GM19438 (cell line): ENCODE measurements around the gene PPIL6.

Experiments
- ATAC-seq: cut with Tn5 transposase; IDR thresholded peaks from one replicate; pipeline ENCODE4 v1.9.1; 2021; ENCODE audit warnings: low read depth; ENCODE audit not compliant: unreplicated experiment

The PPIL6 gene

GRCh38 chr6:109449795-109450673, 9.6 kb upstream of the PPIL6 start:
- ATAC-seq: no peak

GRCh38 chr6:109449064-109449794, 8.8 kb upstream of the PPIL6 start:
- ATAC-seq: no peak

GRCh38 chr6:109448615-109449014, 8.2 kb upstream of the PPIL6 start:
- no peak for ATAC-seq

DNA sequence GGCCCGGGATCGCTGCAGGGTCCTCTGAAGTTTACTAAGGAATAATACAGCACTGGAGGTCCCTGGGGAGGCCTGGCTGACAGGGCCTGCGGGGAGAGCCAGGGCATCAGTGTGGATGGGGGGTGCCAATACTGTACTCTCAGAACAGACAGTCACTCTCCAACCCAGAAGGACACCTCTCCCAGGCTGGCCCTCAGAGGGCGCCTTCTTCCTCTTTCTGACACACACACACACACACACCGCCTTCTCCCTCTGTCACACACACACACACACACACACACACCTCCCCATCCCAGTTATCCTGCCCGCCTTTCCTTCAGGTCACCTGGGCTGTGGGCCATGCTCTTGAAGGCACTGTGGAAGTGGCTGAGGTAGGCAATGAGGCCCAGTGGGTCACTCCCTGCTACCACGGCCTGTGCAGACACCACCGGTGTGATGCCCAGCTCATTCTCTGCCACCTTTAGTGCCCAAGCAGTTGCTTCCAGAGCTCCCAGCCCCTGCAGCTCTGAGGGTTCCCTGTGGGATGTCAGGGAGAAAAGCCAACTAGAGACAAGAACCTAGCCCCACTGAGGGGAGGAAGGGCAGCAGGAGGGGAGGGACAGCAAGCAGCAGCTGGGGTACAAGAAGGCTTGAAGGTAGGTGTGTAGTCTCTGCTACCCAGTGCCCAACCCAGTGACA, 7.6 kb upstream of the PPIL6 start:
- no peak for ATAC-seq

GRCh38 chr6:109447087-109447486, 6.7 kb upstream of the PPIL6 start:
- no peak for ATAC-seq

GRCh38 chr6:109446541-109446940, 6.1 kb upstream of the PPIL6 start:
- ATAC-seq: no peak

DNA sequence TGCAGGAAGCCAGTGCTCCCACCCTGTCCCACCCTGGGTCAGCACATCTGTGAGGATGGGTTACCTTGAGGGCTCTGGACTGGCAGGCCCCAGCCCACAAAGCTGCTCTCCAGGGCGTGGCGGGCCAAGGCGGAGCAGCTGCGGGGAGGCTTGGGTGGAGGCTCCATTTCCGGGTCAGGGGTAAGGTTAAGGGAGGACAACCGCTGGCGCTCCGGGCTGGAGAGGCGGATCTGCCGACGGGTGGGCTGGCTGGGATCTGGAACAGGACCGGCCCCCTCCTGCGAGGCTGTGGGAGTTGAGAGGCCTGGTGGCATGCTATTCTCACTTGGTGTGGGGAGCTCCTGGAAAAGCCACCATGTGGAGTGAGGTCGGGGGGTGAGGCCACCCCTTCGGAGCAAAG, 5.6 kb upstream of the PPIL6 start:
- no peak for ATAC-seq

GRCh38 chr6:109445382-109445781, 5.0 kb upstream of the PPIL6 start:
- ATAC-seq: no peak

DNA sequence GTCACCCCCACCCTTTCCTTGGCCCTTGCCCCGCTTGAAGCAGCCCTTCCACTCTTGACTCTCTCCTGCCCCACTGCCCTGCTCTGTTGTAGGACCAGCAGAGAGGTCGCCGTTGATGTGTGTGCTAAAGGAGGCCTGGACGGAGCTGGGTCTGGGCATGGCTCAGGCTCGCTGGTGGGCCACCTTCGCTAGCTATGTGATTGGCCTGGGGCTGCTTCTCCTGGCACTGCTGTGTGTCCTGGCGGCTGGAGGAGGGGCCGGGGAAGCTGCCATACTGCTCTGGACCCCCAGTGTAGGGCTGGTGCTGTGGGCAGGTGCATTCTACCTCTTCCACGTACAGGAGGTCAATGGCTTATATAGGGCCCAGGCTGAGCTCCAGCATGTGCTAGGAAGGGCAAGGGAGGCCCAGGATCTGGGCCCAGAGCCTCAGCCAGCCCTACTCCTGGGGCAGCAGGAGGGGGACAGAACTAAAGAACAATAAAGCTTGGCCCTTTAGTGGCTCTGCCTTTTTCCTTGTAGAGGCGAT, 3.1 kb upstream of the PPIL6 start:
- no peak for ATAC-seq

DNA sequence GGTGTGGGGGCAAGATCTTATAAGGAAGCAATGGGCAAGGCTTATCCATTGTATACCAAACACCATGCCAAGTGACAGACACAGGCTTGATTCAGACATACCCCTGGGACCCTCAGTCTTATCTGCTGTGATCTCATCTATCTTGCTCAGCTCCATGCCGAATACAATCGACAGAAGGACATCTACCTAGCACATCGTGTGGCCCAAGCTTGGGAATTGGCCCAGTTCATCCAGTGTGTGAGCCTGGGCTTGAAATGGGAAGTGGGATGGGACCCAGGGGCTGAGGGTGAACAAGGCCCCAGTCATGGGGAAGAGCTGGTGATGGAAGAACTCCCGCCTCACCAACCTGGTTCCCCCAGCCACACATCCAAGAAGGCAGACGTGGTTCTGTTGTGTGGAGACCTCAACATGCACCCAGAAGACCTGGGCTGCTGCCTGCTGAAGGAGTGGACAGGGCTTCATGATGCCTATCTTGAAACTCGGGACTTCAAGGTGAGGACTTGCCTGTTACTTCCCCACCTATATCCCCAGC, 2.0 kb upstream of the PPIL6 start:
- ATAC-seq: no peak

GRCh38 chr6:109441069-109441816, 815 bp upstream of the PPIL6 start:
- peak; percentile 35 for ATAC-seq

DNA sequence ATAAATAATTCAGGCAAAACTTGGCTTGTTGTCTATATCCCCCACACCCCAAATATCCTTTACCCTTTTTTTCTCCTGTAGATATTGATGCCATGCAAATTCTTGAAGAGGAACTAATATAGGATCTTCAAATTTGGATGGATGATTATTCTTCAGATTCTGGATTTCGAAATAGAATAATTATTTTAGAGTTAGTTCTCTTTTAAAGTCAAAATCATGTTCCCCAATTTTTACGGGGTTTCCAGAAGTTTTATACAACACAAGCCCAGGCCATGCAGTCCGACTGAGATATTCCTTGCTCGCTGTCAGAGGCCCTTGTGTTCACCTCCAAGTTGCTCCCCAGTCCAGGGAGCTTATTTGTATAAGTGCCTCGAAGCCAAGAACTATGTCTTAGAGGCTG, 4.4 kb downstream of the PPIL6 start:
- ATAC-seq: no peak

GRCh38 chr6:109434456-109434855, 6.0 kb downstream of the PPIL6 start:
- ATAC-seq: no peak

DNA sequence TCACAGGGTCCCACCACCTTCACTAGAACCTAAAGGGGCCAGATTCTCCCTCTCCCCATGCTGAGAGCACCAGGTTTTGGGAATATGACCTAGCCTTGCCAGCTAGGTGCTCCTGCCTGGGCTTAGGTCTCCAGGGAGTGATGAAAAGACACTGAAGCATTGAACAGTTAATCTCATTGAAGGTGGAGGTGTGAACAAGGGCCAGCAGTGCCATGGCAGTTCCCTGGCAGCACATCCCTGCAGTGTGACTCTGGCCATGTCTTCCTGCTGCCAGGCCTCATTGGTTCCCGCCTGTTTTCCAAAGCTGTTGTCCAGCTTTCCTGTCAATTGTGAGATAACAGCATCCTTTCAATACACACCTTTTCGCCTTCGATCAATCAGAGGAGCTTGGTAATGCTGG, 10.9 kb downstream of the PPIL6 start:
- no peak for ATAC-seq

- no peak for ATAC-seq
Measured at GRCh38 chr6:109428889-109429477, 11.4 kb downstream of the PPIL6 start.

DNA sequence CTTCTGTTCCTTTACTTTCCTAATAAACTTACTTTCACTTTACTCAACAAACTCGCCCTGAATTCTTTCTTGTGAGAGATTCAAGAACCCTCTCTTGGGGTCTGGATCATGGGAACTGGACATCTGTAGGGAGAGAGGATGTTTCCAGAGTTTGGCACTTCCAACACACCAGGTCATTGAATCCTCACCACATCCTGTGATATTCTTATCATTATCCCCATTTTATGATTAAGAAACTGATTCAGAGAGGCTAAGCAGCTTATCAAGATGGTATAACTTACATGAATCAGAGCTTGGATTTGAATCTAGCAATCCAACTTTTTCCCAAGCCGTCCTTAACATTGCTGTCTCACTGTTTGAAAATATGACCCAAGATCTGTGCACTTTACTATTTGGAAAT, 15.5 kb downstream of the PPIL6 start:
- ATAC-seq: no peak

- no peak for ATAC-seq
Measured at GRCh38 chr6:109421184-109421583, 19.2 kb downstream of the PPIL6 start.

DNA sequence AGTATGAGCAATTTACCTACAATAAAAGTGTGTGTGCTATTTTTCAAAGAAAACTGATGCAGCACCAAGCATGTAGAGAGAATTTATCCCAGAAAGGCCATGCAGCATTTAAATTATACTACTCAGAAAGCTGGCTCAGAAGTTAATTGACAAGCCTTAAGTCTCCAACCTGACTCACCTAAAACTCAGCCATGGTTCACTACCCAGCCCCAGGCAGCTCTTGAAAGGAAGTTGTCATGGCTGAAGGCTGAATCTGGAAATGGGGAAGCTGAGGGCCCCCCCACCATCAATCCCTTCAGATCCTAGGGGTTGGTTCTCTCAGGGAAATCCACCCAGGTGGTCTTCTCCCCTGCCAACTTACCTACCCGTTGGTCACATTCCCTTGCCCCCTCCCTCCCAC, 19.7 kb downstream of the PPIL6 start:
- no peak for ATAC-seq

GRCh38 chr6:109417646-109418045, 22.8 kb downstream of the PPIL6 start:
- ATAC-seq: no peak

DNA sequence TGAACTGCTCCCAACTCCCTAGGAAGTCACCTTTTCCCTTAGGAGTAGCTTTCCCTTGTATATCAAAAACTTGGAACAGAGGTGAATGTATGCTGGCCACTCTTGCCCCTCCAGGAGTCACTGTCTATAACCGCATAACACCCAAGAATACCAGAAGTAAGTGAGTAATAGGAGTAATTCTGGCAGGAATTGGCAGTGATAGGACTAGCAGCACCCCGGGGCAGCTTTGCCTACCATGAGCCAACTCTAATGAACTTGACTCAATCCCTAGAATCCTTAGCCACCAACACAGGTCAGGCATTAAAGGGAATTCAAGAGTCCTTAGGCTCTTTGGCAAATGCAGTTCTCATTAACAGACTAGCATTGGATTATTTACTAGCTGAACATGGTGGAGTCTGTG, 29.4 kb downstream of the PPIL6 start:
- ATAC-seq: no peak
